Measurements from ENCODE around the gene SPAG17. TPM values are rescaled to one million over a fixed set of nuclear protein-coding genes. Genes with fewer than 3 reads are reported as not detected.

SPAG17 gene
- total and polyA plus RNA-seq, 2 donors from 2014 or later, result 8.7 to 10.4 TPM

DNA sequence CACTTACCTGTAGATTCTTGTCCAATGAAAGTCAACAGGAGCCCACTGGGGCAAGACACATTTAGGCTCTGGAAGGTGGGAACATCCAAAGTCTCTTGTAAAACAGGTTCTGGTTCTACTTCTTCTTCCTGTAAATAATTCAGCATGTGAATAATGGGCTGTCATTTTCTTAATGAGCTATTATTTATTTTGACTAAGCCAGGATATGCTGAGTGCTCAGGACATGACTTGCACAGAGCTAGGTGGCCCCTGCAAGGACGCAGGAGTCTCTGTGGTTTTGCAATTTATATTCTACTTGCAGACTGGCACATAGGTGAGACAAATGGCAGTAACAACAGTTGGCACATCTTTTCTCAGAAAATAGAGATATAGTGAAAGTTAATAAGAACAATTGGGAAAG, 156.8 kb downstream of the SPAG17 start:
- H3K4me1 ChIP-seq (ENCODE audit: control insufficient read depth in 2 of 3, insufficient read depth in 2 of 3, low read depth in 1 of 3, low read length in 3 of 3), result no peaks in the 10 kb centered on the region
- TF ChIP-seq, protein P1, sequence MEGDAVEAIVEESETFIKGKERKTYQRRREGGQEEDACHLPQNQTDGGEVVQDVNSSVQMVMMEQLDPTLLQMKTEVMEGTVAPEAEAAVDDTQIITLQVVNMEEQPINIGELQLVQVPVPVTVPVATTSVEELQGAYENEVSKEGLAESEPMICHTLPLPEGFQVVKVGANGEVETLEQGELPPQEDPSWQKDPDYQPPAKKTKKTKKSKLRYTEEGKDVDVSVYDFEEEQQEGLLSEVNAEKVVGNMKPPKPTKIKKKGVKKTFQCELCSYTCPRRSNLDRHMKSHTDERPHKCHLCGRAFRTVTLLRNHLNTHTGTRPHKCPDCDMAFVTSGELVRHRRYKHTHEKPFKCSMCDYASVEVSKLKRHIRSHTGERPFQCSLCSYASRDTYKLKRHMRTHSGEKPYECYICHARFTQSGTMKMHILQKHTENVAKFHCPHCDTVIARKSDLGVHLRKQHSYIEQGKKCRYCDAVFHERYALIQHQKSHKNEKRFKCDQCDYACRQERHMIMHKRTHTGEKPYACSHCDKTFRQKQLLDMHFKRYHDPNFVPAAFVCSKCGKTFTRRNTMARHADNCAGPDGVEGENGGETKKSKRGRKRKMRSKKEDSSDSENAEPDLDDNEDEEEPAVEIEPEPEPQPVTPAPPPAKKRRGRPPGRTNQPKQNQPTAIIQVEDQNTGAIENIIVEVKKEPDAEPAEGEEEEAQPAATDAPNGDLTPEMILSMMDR (IDR thresholded peaks at IDR 0.05; ENCODE audit: borderline replicate concordance, extremely low read depth, insufficient read depth), result no peak

DNA sequence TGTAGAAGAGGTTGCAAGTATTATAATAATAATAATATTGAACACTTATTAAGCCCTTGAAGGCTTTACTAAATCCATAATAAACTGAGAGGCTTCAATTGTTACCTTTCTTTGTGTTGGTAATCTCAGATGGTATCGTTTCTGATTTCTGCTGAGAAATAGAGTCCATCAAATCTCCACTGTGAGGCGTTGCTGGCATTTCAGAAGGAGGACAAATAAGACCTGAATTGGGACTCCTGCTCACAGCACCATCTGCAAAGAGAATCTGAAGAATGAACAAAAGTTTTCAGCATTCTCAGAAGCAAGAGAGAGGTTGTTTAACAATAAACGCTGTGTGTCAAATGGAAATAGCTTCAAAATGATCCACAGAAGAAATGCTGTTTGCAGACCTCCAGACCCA, 161.8 kb downstream of the SPAG17 start:
- Histone ChIP-seq H3K36me3 (ENCODE audit: control insufficient read depth in 2 of 3, insufficient read depth in 3 of 3, low read length in 3 of 3) (no peaks in the 10 kb centered on the region), H3K9me3 (ENCODE audit: control insufficient read depth in 2 of 3, insufficient read depth in 1 of 3, low read length in 3 of 3) (no peaks in the 10 kb centered on the region), H3K27ac (ENCODE audit: low read depth in 2 of 2, low read length in 2 of 2) (no peak overlapping the region), H3K9ac (ENCODE audit: low read length in 3 of 3) (no peak overlapping the region), H3K4me3 (ENCODE audit: low read length in 3 of 3) (no peak overlapping the region), H3K27me3 (ENCODE audit: control insufficient read depth, insufficient read depth, low read length) (no peaks in the 10 kb centered on the region), H3K4me1 (ENCODE audit: control insufficient read depth in 2 of 3, insufficient read depth in 2 of 3, low read depth in 1 of 3, low read length in 3 of 3) (no peaks in the 10 kb centered on the region)
- DNase-seq, result no peak
- no peak for FAIRE-seq
- intact Hi-C loops (cut with DNase I), result no loop called here
- TF ChIP-seq, protein P1 (IDR thresholded peaks at IDR 0.05; ENCODE audit: borderline replicate concordance, extremely low read depth, insufficient read depth), result no peak

More for the DNA sequence above, 156.8 kb downstream of the SPAG17 start:
- FAIRE-seq, result no peak
- H3K36me3 ChIP-seq (ENCODE audit: control insufficient read depth in 2 of 3, insufficient read depth in 3 of 3, low read length in 3 of 3), result no peaks in the 10 kb centered on the region
- no peak overlapping the region for H3K27ac ChIP-seq (ENCODE audit: low read depth in 2 of 2, low read length in 2 of 2)
- no peak overlapping the region for H3K9ac ChIP-seq (ENCODE audit: low read length in 3 of 3)
- intact Hi-C loops (cut with DNase I), result no loop called here
- H3K27me3 ChIP-seq (ENCODE audit: control insufficient read depth, insufficient read depth, low read length), result no peaks in the 10 kb centered on the region
- DNase-seq, result no peak
- H3K4me3 ChIP-seq (ENCODE audit: low read length in 3 of 3), result no peak overlapping the region
- no peaks in the 10 kb centered on the region for H3K9me3 ChIP-seq (ENCODE audit: control insufficient read depth in 2 of 3, insufficient read depth in 1 of 3, low read length in 3 of 3)

DNA sequence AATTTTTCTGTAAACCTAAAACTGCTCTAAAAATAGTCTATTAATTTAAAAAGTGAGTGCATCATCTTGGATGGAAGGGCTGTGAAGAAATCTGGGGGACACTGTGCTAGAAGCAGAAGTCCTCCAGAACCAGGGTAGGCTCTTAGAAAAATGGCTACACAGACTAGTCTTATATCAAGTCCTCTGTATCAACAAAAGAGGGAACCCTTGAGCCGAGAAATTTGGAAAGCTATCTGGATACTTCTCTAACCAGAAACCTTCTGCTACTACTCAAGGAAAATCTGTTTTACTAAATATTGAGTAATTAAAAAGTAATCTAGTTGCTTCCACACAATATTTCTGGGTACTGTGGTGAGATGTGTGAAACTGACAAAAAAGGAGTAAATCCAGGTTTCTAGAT, 163.4 kb downstream of the SPAG17 start:
- Histone ChIP-seq H3K9me3 (ENCODE audit: control insufficient read depth in 2 of 3, insufficient read depth in 1 of 3, low read length in 3 of 3) (no peaks in the 10 kb centered on the region), H3K4me3 (ENCODE audit: low read length in 3 of 3) (no peak overlapping the region), H3K27ac (ENCODE audit: low read depth in 2 of 2, low read length in 2 of 2) (no peak overlapping the region), H3K27me3 (ENCODE audit: control insufficient read depth, insufficient read depth, low read length) (no peaks in the 10 kb centered on the region), H3K36me3 (ENCODE audit: control insufficient read depth in 2 of 3, insufficient read depth in 3 of 3, low read length in 3 of 3) (no peaks in the 10 kb centered on the region), H3K9ac (ENCODE audit: low read length in 3 of 3) (no peak overlapping the region), H3K4me1 (ENCODE audit: control insufficient read depth in 2 of 3, insufficient read depth in 2 of 3, low read depth in 1 of 3, low read length in 3 of 3) (no peaks in the 10 kb centered on the region)
- TF ChIP-seq, protein P1 (IDR thresholded peaks at IDR 0.05; ENCODE audit: borderline replicate concordance, extremely low read depth, insufficient read depth), result no peak
- intact Hi-C loops (cut with DNase I), result no loop called here
- DNase-seq (no peak), FAIRE-seq (no peak)

DNA sequence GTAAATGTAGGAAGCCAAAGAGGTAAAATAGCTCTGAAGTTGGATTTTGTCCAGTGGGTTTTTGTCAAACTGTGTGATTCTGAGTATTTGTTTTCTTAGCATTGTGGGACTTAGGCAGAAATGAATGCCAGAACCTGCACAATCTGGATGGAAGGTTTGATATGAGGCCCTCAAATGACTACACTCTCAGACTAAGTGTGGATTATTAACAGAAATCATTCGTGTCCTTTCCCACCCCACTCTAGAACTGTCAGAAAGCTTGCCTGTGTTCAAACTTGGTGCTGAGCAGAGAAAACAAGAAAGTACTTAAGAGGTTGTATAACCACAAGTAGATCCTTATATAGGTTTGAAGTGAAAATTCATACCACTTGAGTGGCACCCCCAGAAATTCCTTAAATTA, 167.0 kb downstream of the SPAG17 start:
- Histone ChIP-seq H3K9me3 (ENCODE audit: control insufficient read depth in 2 of 3, insufficient read depth in 1 of 3, low read length in 3 of 3) (no peaks in the 10 kb centered on the region), H3K36me3 (ENCODE audit: control insufficient read depth in 2 of 3, insufficient read depth in 3 of 3, low read length in 3 of 3) (no peaks in the 10 kb centered on the region), H3K4me3 (ENCODE audit: low read length in 3 of 3) (no peak overlapping the region), H3K4me1 (ENCODE audit: control insufficient read depth in 2 of 3, insufficient read depth in 2 of 3, low read depth in 1 of 3, low read length in 3 of 3) (no peaks in the 10 kb centered on the region), H3K9ac (ENCODE audit: low read length in 3 of 3) (no peak overlapping the region), H3K27me3 (ENCODE audit: control insufficient read depth, insufficient read depth, low read length) (no peaks in the 10 kb centered on the region), H3K27ac (ENCODE audit: low read depth in 2 of 2, low read length in 2 of 2) (no peak overlapping the region)
- no peak for DNase-seq
- TF ChIP-seq, protein P1 (IDR thresholded peaks at IDR 0.05; ENCODE audit: borderline replicate concordance, extremely low read depth, insufficient read depth), result no peak
- FAIRE-seq, result no peak
- intact Hi-C loops (cut with DNase I), result no loop called here

Measured in kidney (tissue), 14 donors.